ENCODE measurements around the gene PPP1R12B.
"Not testable (repeated sequence)": the region's sequence is repeated elsewhere in the genome, so short reads cannot be mapped to it uniquely, and the experiment has no call there.

Gene PPP1R12B

DNA sequence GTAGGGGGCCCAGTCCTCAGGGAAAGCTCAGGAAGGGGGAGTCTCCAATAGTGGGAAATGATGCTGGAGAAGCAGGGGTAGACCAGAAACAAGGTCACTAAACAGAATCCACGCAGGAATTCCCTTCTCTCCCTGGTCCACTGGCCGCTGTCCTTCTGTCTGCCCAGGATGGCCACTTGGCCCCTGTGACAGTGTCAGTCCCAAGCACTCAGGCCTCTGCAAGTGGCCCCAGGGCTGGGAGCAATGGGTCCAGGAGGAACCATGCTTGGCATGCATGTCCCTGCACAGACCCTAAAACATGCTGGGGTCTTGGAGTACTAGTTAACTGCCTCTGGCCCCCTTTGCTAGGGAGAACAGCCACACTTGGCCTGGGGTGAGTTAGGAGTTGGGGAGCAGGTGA is 271.5 kb downstream of the PPP1R12B start:
- DNase-seq, result not testable (repeated sequence)

- no peak for DNase-seq
Observed at GRCh38 chr1:202621446-202621845, 272.9 kb downstream of the PPP1R12B start.

GRCh38 chr1:202622388-202622787 is 273.9 kb downstream of the PPP1R12B start:
- DNase-seq, result no peak

DNA sequence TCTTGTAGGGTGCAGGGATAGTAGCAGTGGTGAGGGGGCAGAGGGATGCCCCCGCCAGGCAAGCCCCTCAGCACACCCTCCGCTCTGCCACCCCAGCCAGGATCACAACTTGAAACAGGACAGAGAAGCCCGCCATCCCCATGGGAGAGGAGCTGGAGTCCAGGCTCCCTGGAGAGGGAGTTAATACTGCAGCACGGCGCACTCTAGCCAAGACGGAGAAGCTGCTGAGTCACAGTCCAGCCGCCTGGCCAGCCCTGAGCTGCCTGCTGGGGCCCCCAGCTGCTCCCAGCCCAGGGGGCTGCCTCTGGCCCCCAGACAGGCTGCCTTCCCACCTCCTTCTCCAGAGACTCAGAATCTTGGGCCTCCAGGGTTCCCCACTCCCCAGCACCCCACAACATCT is 274.6 kb downstream of the PPP1R12B start:
- DNase-seq, result no peak

- DNase-seq, result not testable (repeated sequence)
Observed at GRCh38 chr1:202623476-202623875, 275.0 kb downstream of the PPP1R12B start.

DNA sequence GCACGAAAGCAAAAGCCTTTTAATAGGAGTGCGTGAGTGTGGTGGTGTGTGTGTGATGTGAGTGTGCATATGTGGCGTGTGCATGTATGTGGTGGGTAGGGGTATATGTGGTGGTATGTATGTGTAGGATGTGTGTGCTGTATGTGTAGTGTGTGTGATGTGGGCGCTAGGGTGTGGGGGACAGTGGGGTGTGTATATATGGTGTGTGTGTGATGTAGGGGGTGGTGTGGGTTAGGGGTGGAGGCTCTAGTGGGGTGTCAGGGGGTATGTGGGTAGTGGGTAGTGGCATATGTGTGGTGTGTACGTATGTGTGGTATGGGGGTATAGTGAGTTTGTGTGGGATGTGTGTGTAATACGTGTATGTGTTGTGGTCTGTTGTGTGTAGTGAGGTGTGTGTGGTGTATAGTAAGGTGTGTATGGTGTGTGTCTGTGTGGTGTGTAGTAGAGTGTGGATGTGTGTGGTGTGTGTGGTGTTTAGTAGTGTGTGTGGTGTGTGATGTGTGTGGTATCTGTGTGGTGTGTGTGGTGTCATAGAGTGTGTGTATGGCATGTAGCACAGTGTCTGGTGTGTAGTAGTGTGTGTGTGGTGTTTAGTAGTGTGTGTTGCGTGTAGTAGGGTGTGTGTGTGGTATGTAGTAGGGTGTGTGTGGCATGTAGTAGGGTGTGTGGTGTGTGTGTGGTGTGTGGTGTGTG is 275.7 kb downstream of the PPP1R12B start:
- DNase-seq, result no peak

- no peak for DNase-seq
Observed at GRCh38 chr1:202624781-202625108, 276.2 kb downstream of the PPP1R12B start.

- DNase-seq, result peak; percentile 22
Observed at GRCh38 chr1:202625416-202626360, 277.2 kb downstream of the PPP1R12B start.

GRCh38 chr1:202627036-202627435 is 278.5 kb downstream of the PPP1R12B start:
- not testable (repeated sequence) for DNase-seq

GRCh38 chr1:202627841-202628565 is 279.5 kb downstream of the PPP1R12B start:
- no peak for DNase-seq

GRCh38 chr1:202628646-202629215 is 280.2 kb downstream of the PPP1R12B start:
- no peak for DNase-seq

GRCh38 chr1:202629257-202629811 is 280.8 kb downstream of the PPP1R12B start:
- peak; percentile 61 for DNase-seq

GRCh38 chr1:202630096-202630495 is 281.6 kb downstream of the PPP1R12B start:
- DNase-seq, result not testable (repeated sequence)

- DNase-seq, result no peak
Observed at GRCh38 chr1:202630541-202630940, 282.0 kb downstream of the PPP1R12B start.

- DNase-seq, result no peak
Observed at GRCh38 chr1:202631076-202631923, 282.8 kb downstream of the PPP1R12B start.

GRCh38 chr1:202632241-202632640 is 283.7 kb downstream of the PPP1R12B start:
- DNase-seq, result no peak

- DNase-seq, result not testable (repeated sequence)
Observed at GRCh38 chr1:202636171-202636570, 287.7 kb downstream of the PPP1R12B start.

- DNase-seq, result not testable (repeated sequence)
Observed at GRCh38 chr1:202637321-202638018, 289.0 kb downstream of the PPP1R12B start.

DNA sequence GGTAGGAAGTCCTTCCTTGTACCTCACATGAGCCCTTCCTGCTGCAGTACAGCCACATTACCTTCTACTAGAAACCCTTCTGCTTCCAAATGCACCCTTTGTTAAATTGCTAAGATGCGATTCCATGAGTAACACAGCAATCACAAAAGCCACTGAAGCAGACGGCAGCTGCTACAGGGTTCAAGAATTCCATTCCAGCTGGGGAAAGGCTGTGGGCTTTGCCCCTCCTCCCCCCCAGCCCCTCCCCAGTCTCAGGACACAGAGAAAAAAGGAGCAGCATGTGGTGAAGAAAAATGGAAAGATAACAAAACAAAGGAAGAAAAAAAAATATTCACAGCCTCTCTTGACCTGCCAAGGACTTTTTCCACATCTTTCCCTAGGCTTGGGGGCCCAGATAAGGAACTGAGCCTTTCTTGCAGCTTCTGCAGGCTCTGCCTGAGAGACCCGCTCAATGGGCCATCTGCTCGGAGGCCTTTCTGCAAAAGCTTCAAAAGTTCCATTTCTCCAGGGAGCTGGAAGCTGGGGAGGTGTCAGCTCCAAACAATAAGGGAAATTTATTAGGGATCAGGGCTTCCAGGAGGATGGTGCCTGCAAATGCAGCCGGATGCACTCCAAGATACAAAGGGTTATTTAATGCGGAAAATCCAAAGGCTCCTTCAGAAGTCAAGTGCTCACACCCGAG is 289.7 kb downstream of the PPP1R12B start:
- no peak for DNase-seq

DNA sequence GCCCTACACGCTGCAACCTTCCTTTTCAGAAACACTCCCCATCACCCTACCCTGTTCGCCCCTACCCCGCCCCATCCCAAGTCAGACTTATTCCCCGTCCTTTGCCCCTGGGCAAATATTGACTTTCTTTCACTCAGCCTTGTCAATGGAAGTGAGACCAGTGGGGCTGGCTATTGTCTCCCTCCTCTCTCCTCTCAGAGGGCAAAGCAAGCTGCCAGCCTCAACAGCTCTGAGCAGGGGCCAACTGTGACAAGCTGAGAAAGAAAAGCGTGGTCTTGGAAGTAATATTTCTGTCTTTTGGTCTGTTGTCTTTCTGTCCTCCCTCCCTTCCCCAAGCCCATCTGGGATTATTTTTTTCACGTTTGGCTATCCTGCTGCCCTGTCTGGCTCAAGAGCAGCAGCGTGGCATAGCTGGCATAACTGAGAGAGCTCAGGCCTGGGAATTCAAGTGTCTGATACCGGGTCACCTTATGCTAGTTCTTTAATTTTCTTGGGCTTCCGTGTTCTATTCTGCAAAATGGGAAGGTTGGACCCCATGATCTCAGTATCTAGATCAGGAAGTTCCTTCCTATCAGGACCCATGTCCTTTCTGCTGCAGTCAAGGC is 290.3 kb downstream of the PPP1R12B start:
- not testable (repeated sequence) for DNase-seq
